ENCODE data around the gene ZMYND8. TPM values are rescaled to one million over a fixed set of nuclear protein-coding genes. Genes with fewer than 3 reads are reported as not detected.

ZMYND8 gene
- total and polyA plus RNA-seq, 2 of the 8 experiments (the other 6 are each of a cell fraction or from before 2014, with no cell fraction given) = 50.5 to 163 TPM

GRCh38 chr20:47256668-47257236, 99.7 kb downstream of the ZMYND8 start:
- no peak overlapping the region for H3K18ac ChIP-seq (ENCODE audit: extremely low read depth, low read length)
- peaks cover 14 to 74% (median 57%) of the 10 kb centered on the region in 4 experiments; a peak in 7 of 8 replicates for H3K36me3 ChIP-seq (ENCODE audit: control insufficient read depth in 2 of 4, insufficient read depth in 4 of 4, low read length in 3 of 4)
- H4K91ac ChIP-seq (replicated peaks; ENCODE audit: insufficient read length, low read length) = no peak overlapping the region
- no peak for TF ChIP-seq CBX8 (IDR thresholded peaks at IDR 0.05; ENCODE audit: borderline replicate concordance, low read depth, low read length)
- H3K4ac ChIP-seq (replicated peaks; ENCODE audit: insufficient read length, low read depth, low read length) = no peak overlapping the region
- H3K79me2 ChIP-seq (ENCODE audit: control insufficient read depth in 1 of 2, insufficient read depth in 2 of 2, low read length in 2 of 2) = peaks cover 0 to 60% of the 10 kb centered on the region in 2 experiments; a peak in 2 of 4 replicates
- no peak overlapping the region for H2BK20ac ChIP-seq (ENCODE audit: low read length)
- H2BK120ac ChIP-seq (replicated peaks; ENCODE audit: low read depth, low read length) = no peak overlapping the region
- no peak overlapping the region for H3K14ac ChIP-seq (ENCODE audit: insufficient read length)
- no peak overlapping the region for H2AK5ac ChIP-seq (ENCODE audit: low read depth, low read length)
- WGBS, 2 experiments (ENCODE audit: extremely low coverage in 1 of 2, insufficient coverage in 1 of 2, insufficient read length in 1 of 2, insufficient replicate concordance in 2 of 2, low coverage in 1 of 2, low lambda C conversion rate in 2 of 2, missing lambda C conversion rate in 1 of 2) = 93% methylated on average over 8 of the region's 8 CpGs; no CpG with 5 or more reads in 1 of the 2 experiments
- no peaks in the 10 kb centered on the region for H3K4me1 ChIP-seq (replicated peaks in 1 of 4; ENCODE audit: control insufficient read depth in 3 of 4, insufficient read depth in 4 of 4, low read length in 3 of 4)
- no peak overlapping the region for H3K4me2 ChIP-seq (ENCODE audit: insufficient read depth in 1 of 2, low read depth in 2 of 2, low read length in 2 of 2)
- H4K20me1 ChIP-seq (replicated peaks in 1 of 2; ENCODE audit: control insufficient read depth in 1 of 2, insufficient read depth in 2 of 2, low read length in 2 of 2) = peaks cover 2 to 6% of the 10 kb centered on the region in 2 experiments
- ChIA-PET POLR2A (ENCODE audit: partially characterized antibody) (interaction anchor here (1.2 to 1.7 kb wide), 2 partner anchors 9 to 11 kb away, joined by 3 to 4 read pairs; no protein-coding TSS in a partner anchor), CTCF (ENCODE audit: partially characterized antibody) (interaction anchor here (1.0 to 1.4 kb wide), 3 partner anchors 16 to 127 kb away, joined by 3 to 4 read pairs (median 3); no protein-coding TSS in a partner anchor)
- H2AFZ ChIP-seq (ENCODE audit: low read length) = no peak overlapping the region
- H3K4me3 ChIP-seq (ENCODE audit: extremely low read depth in 1 of 4, insufficient read depth in 2 of 4, low read depth in 3 of 4, low read length in 4 of 4) = no peak overlapping the region
- H3K56ac ChIP-seq (replicated peaks; ENCODE audit: insufficient read length, low read depth, low read length) = no peak overlapping the region
- peaks cover 6% of the 10 kb centered on the region; the same call in 1 of the 2 replicates for H3K79me1 ChIP-seq (ENCODE audit: low read depth, low read length)
- no peak overlapping the region for H3K9ac ChIP-seq (replicated peaks in 1 of 4; ENCODE audit: extremely low read depth in 1 of 4, low read depth in 3 of 4, low read length in 3 of 4)
- no peak overlapping the region for H2BK15ac ChIP-seq (ENCODE audit: low read length)
- H2BK5ac ChIP-seq (ENCODE audit: low read depth, low read length) = no peak overlapping the region
- no peak overlapping the region for H4K8ac ChIP-seq (ENCODE audit: extremely low read depth, insufficient read depth, low read length)
- H3K27me3 ChIP-seq (replicated peaks in 1 of 4; ENCODE audit: control insufficient read depth in 3 of 4, extremely low read depth in 1 of 4, insufficient read depth in 3 of 4, low read length in 3 of 4) = no peaks in the 10 kb centered on the region
- no peak overlapping the region for H4K5ac ChIP-seq (ENCODE audit: insufficient read length, low read depth, low read length)
- H3K23ac ChIP-seq (ENCODE audit: insufficient read length) = no peak overlapping the region
- H3K23me2 ChIP-seq (ENCODE audit: low read depth, low read length) = peaks cover 3% of the 10 kb centered on the region; the same call in 1 of the 2 replicates
- DNase-seq (ENCODE audit: low read depth in 1 of 2, low spot score in 2 of 2) (no peak), FAIRE-seq (no peak)
- H3K27ac ChIP-seq (ENCODE audit: low read depth, low read length) = no peak overlapping the region
- H3K9me3 ChIP-seq (ENCODE audit: insufficient read depth in 2 of 2, low read depth in 1 of 2, low read length in 1 of 2) = no peaks in the 10 kb centered on the region
- no peak overlapping the region for H2BK12ac ChIP-seq (ENCODE audit: low read depth, low read length)

Data from H1 (cell line).